WTC11 (cell line): ENCODE measurements around the gene LIN28B. TPM values are rescaled to one million over a fixed set of nuclear protein-coding genes. Genes with fewer than 3 reads are reported as not detected.

Experiments used
- ATAC-seq: fragments of 200-7000 bp; cut with Tn5 transposase; 2 replicates; pipeline ENCODE4 v1.10.0; 2021; ENCODE audit warnings: mild to moderate bottlenecking, moderate library complexity
- CTCF ChIA-PET: fragments of 300-600 bp; sonication (Branson Sonifier 250); formaldehyde crosslinking; loops from one replicate; lab custom pipeline; 2021; ENCODE audit warnings: antibody characterized with exemption; lab: Charles Lee
- POLR2A ChIA-PET: fragments of 350-600 bp; sonication (Branson Sonifier 250); formaldehyde crosslinking; loops from one replicate; lab custom pipeline; 2021; ENCODE audit warnings: antibody characterized with exemption; lab: Charles Lee
- DNase-seq: peaks from one replicate; pipeline ENCODE4 v3.0.0; 2021; ENCODE audit warnings: low spot score
- H3K27ac Mint-ChIP-seq: 2 replicates; pipeline ENCODE4 v1.8.0; 2021; ENCODE audit warnings: mixed read lengths
- H3K27me3 Mint-ChIP-seq: 2 replicates; pipeline ENCODE4 v1.8.0; 2021; ENCODE audit warnings: low read depth, mild to moderate bottlenecking, moderate library complexity, mixed read lengths
- H3K36me3 Mint-ChIP-seq: 2 replicates; pipeline ENCODE4 v1.8.0; 2021; ENCODE audit warnings: mixed read lengths
- H3K4me1 Mint-ChIP-seq: 2 replicates; pipeline ENCODE4 v1.8.0; 2022; ENCODE audit warnings: mixed read lengths
- H3K4me3 Mint-ChIP-seq: 2 replicates; pipeline ENCODE4 v1.8.0; 2021; ENCODE audit warnings: mild to moderate bottlenecking, moderate library complexity, mixed read lengths
- H3K9me3 Mint-ChIP-seq: 2 replicates; pipeline ENCODE4 v1.8.0; 2021; ENCODE audit warnings: mixed read lengths
- AFF4 ChIP-seq: sonication (generic); formaldehyde crosslinking; IDR thresholded peaks from 2 replicates; pipeline ENCODE4 v1.8.1; 2023; ENCODE audit warnings: mild to moderate bottlenecking, missing genetic modification reagents, borderline replicate concordance
- ATF6 ChIP-seq: sonication (generic); formaldehyde crosslinking; IDR thresholded peaks from 2 replicates; pipeline ENCODE4 v1.8.1; 2023; ENCODE audit warnings: mild to moderate bottlenecking, missing genetic modification reagents
- CDX4 ChIP-seq: fragments of 250-450 bp; sonication (Bioruptor Pico); IDR thresholded peaks from 2 replicates; pipeline ENCODE4 v1.9.0; 2021; ENCODE audit warnings: moderate library complexity, mild to moderate bottlenecking, inconsistent platforms, borderline replicate concordance
- CREB1 ChIP-seq: sonication (generic); formaldehyde crosslinking; IDR thresholded peaks from 2 replicates; pipeline ENCODE4 v1.8.0; 2023; ENCODE audit warnings: mild to moderate bottlenecking, missing genetic modification reagents
- FOXJ3 ChIP-seq: sonication (generic); formaldehyde crosslinking; IDR thresholded peaks from 2 replicates; pipeline ENCODE4 v1.9.0; 2021; ENCODE audit warnings: missing genetic modification reagents, mild to moderate bottlenecking, borderline replicate concordance
- HMGA2 ChIP-seq: fragments of 250-450 bp; sonication (Bioruptor Pico); IDR thresholded peaks from 2 replicates; pipeline ENCODE4 v1.4.0; 2021; ENCODE audit warnings: mild to moderate bottlenecking, moderate library complexity
- MXD4 ChIP-seq: fragments of 250-450 bp; sonication (Bioruptor Pico); IDR thresholded peaks from 2 replicates; pipeline ENCODE4 v1.8.0; 2021; ENCODE audit warnings: mild to moderate bottlenecking, moderate library complexity, borderline replicate concordance
- NFATC4 ChIP-seq: fragments of 250-450 bp; sonication (Bioruptor Pico); IDR thresholded peaks from 2 replicates; pipeline ENCODE4 v1.9.0; 2021; ENCODE audit warnings: mild to moderate bottlenecking
- RORB ChIP-seq: fragments of 250-450 bp; sonication (Bioruptor Pico); IDR thresholded peaks from 2 replicates; pipeline ENCODE4 v1.9.0; 2021; ENCODE audit warnings: mild to moderate bottlenecking
- SOX15 ChIP-seq: fragments of 250-450 bp; sonication (Bioruptor Pico); IDR thresholded peaks from 2 replicates; pipeline ENCODE4 v1.9.0; 2021; ENCODE audit warnings: mild to moderate bottlenecking
- TCF7 ChIP-seq: sonication (generic); formaldehyde crosslinking; IDR thresholded peaks from 2 replicates; pipeline ENCODE4 v1.8.0; 2022; ENCODE audit warnings: mild to moderate bottlenecking, low read depth, missing genetic modification reagents, moderate library complexity
- ZMAT4 ChIP-seq: fragments of 250-450 bp; sonication (Bioruptor Pico); IDR thresholded peaks from 2 replicates; pipeline ENCODE4 v1.9.0; 2021; ENCODE audit warnings: mild to moderate bottlenecking
- ZNF671 ChIP-seq: fragments of 250-450 bp; sonication (Bioruptor Pico); IDR thresholded peaks from 2 replicates; pipeline ENCODE4 v1.8.0; 2021; ENCODE audit warnings: mild to moderate bottlenecking
- total RNA-seq: library from RNA; stranded (reverse); gene quantifications from 3 replicates; pipeline ENCODE4 v1.2.3, GENCODE V29; 2021
- TF ChIP-seq, protein P1 (sequence below): sonication (generic); formaldehyde crosslinking; IDR thresholded peaks from 2 replicates; pipeline ENCODE4 v1.8.0; 2023; ENCODE audit warnings: missing genetic modification reagents
- TF ChIP-seq, protein P2 (sequence below): sonication (generic); formaldehyde crosslinking; IDR thresholded peaks from 2 replicates; pipeline ENCODE4 v1.8.1; 2022; ENCODE audit warnings: low read depth, mild to moderate bottlenecking, moderate library complexity, missing genetic modification reagents, borderline replicate concordance
- TF ChIP-seq, protein P3 (sequence below): sonication (generic); formaldehyde crosslinking; IDR thresholded peaks from 2 replicates; pipeline ENCODE4 v1.8.1; 2023; ENCODE audit warnings: mild to moderate bottlenecking, missing genetic modification reagents, moderate library complexity
- TF ChIP-seq, protein P4 (sequence below): sonication (generic); formaldehyde crosslinking; IDR thresholded peaks from 2 replicates; pipeline ENCODE4 v1.8.1; 2022; ENCODE audit warnings: missing genetic modification reagents, borderline replicate concordance

Gene LIN28B
- total RNA-seq, 1 experiment from 2014 or later = 73.4 TPM

DNA sequence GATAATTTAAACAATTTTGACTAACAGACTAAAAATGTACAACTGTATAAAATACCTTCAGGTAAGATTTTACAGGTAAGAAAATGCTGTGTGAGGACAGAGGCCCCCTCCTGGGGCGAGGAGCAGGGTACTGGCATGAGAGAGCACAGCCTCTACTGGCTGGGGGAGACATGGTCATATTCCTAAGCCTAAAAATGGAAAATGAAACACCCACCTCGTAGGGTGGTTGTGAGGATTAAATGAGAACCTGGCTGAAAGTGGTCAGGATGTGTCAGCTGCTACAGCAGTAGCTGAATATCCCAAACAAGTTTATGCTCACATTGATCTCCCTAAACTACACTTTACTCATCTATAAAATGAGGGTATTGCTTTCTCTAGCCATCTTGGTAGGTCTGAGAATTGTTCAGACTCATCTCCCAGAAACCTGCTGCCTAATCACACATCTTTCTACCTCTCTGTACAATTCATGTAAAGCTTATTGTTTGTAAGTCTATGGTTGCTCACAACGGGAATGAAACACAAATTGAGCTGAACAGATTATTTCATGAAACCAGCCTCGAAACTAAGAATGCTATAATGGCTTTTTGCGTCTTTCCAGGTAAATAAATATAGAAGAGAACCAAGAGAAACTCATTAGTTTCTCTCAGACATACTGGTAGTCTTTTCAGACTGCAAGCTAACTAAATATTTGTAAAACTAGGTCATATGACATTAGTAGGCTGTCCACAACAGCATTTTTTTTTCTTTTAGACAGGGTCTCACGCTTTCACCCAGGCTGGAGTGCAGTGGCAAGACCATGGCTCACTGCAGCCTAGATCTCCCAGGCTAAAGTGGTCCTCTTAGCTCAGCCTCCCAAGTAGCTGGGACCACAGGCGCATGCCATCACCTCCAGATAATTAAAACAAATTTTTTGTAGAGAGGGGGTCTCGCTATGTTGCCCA lies 153.3 kb downstream of the LIN28B start:
- Mint-ChIP-seq H3K4me1 (no peaks in the 10 kb centered on the region), H3K27me3 (no peaks in the 10 kb centered on the region), H3K4me3 (no peak overlapping the region), H3K9me3 (no peaks in the 10 kb centered on the region), H3K27ac (no peak overlapping the region), H3K36me3 (no peaks in the 10 kb centered on the region)
- no peak for DNase-seq
- POLR2A ChIA-PET = no interaction called here
- CTCF ChIA-PET = no interaction called here
- TF ChIP-seq, protein P1, sequence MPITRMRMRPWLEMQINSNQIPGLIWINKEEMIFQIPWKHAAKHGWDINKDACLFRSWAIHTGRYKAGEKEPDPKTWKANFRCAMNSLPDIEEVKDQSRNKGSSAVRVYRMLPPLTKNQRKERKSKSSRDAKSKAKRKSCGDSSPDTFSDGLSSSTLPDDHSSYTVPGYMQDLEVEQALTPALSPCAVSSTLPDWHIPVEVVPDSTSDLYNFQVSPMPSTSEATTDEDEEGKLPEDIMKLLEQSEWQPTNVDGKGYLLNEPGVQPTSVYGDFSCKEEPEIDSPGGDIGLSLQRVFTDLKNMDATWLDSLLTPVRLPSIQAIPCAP (CRISPR knock-in tag) = no peak
- TF ChIP-seq NFATC4 (CRISPR knock-in tag) (no peak), ZMAT4 (CRISPR knock-in tag) (no peak), MXD4 (CRISPR knock-in tag) (no peak), ZNF671 (CRISPR knock-in tag) (no peak), RORB (CRISPR knock-in tag) (no peak), ATF6 (CRISPR knock-in tag) (no peak), AFF4 (CRISPR knock-in tag) (no peak), CDX4 (CRISPR knock-in tag) (no peak), SOX15 (CRISPR knock-in tag) (no peak), FOXJ3 (CRISPR knock-in tag) (no peak), HMGA2 (CRISPR knock-in tag) (no peak), TCF7 (CRISPR knock-in tag) (no peak), CREB1 (no peak)
- TF ChIP-seq, protein P2, sequence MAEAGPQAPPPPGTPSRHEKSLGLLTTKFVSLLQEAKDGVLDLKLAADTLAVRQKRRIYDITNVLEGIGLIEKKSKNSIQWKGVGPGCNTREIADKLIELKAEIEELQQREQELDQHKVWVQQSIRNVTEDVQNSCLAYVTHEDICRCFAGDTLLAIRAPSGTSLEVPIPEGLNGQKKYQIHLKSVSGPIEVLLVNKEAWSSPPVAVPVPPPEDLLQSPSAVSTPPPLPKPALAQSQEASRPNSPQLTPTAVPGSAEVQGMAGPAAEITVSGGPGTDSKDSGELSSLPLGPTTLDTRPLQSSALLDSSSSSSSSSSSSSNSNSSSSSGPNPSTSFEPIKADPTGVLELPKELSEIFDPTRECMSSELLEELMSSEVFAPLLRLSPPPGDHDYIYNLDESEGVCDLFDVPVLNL (CRISPR knock-in tag) = no peak
- TF ChIP-seq, protein P3, sequence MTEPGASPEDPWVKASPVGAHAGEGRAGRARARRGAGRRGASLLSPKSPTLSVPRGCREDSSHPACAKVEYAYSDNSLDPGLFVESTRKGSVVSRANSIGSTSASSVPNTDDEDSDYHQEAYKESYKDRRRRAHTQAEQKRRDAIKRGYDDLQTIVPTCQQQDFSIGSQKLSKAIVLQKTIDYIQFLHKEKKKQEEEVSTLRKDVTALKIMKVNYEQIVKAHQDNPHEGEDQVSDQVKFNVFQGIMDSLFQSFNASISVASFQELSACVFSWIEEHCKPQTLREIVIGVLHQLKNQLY = no peak
- TF ChIP-seq, protein P4, sequence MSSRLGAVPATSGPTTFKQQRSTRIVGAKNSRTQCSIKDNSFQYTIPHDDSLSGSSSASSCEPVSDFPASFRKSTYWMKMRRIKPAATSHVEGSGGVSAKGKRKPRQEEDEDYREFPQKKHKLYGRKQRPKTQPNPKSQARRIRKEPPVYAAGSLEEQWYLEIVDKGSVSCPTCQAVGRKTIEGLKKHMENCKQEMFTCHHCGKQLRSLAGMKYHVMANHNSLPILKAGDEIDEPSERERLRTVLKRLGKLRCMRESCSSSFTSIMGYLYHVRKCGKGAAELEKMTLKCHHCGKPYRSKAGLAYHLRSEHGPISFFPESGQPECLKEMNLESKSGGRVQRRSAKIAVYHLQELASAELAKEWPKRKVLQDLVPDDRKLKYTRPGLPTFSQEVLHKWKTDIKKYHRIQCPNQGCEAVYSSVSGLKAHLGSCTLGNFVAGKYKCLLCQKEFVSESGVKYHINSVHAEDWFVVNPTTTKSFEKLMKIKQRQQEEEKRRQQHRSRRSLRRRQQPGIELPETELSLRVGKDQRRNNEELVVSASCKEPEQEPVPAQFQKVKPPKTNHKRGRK = no peak
- TF ChIP-seq, all 79 proteins: peak for 0
- ATAC-seq = no peak
